Mononuclear cell (primary cell): Measurements from ENCODE around the gene NGLY1. TPM values are rescaled to one million over a fixed set of nuclear protein-coding genes. Genes with fewer than 3 reads are reported as not detected.

Experiments
- H3K27me3 ChIP-seq: 2 replicates; pipeline ENCODE4 v1.6.0; 2011; ENCODE audit warnings: low read length, control low read depth; ENCODE audit not compliant: insufficient read depth
- H3K4me1 ChIP-seq: 2 replicates; pipeline ENCODE4 v1.5.1; 2011; ENCODE audit warnings: mild to moderate bottlenecking, low read length, control low read depth; ENCODE audit not compliant: insufficient read depth
- H3K4me3 ChIP-seq: 2 replicates; pipeline ENCODE4 v1.5.1; 2011; ENCODE audit warnings: mild to moderate bottlenecking, low read length, moderate library complexity
- H3K9me3 ChIP-seq: 2 replicates; pipeline ENCODE4 v1.5.1; 2011; ENCODE audit warnings: low read depth, mild to moderate bottlenecking, control low read depth, low read length
- total RNA-seq: library from RNA; depleted of rRNA; stranded (reverse); fragments of >200 nt; gene quantifications from one replicate; pipeline ENCODE4 v1.2.3, GENCODE V29; 2012

Gene NGLY1
- total RNA-seq, 1 donor, result 39.1 TPM

DNA sequence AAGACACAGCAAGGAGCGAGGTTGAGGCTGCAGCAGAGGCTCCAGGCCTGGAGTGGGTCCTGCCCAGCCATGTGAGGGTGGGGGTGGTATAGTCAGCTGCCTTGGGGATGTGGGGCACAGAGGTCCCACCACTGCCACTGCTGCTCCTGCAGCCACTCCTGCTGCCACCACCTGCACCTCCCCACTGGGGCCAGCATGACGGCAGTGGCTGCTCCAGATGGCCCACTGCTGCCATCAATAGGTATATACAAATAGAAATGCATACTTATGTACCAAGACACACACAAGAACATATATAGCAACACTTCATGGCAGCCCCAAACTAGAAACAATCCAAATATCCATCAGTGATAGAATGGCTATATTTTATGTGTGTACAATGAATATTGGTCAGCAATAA, 108.6 kb downstream of the NGLY1 start:
- H3K4me3 ChIP-seq, result no peak overlapping the region
- H3K9me3 ChIP-seq, result no peaks in the 10 kb centered on the region
- H3K4me1 ChIP-seq, result no peaks in the 10 kb centered on the region
- H3K27me3 ChIP-seq, result no peaks in the 10 kb centered on the region

DNA sequence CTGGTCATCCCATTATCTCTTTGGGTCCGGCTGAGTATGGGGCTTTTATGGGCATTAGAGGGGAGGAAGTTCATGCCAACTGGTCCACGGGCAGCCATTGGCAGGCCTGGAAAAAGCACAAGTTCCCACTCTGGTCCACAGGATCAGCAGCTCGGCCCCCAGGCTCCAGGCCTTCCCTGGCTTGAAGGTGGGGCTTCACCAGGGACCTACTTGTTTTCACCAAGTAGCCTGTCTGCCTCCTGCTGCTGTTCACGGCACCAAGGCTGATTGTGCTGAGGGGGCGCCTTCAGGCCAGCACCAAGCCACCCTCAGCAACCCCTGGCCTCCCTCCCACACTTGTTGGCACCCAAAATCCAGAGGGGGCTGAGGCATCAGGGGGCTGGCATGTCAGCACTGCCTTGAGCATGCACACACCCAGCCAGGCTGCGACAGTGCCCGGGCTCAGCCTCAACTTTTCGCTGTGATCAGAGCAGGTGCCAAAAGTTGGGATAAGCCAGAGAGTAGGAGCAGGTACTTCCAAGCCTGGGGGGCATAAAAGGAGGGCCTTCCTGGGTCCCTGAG, 109.4 kb downstream of the NGLY1 start:
- no peaks in the 10 kb centered on the region for H3K9me3 ChIP-seq
- H3K27me3 ChIP-seq, result no peaks in the 10 kb centered on the region
- H3K4me3 ChIP-seq, result no peak overlapping the region
- no peaks in the 10 kb centered on the region for H3K4me1 ChIP-seq

Other genes starting within 250 kb of the NGLY1 start
- 126 TPM for gene TOP2B, start 118.5 kb downstream of the NGLY1 start, total RNA-seq
- 15.1 TPM for gene OXSM, start 6.6 kb upstream of the NGLY1 start, total RNA-seq